GM19023 (cell line): ENCODE measurements around the gene SPDYC.

Experiments
- ATAC-seq: cut with Tn5 transposase; IDR thresholded peaks from one replicate; pipeline ENCODE4 v1.9.1; 2021; ENCODE audit warnings: mild to moderate bottlenecking, moderate library complexity; ENCODE audit not compliant: unreplicated experiment

Gene SPDYC

GRCh38 chr11:65204646-65205601 lies 34.9 kb downstream of the SPDYC start:
- ATAC-seq, result no peak

GRCh38 chr11:65205602-65205967 lies 35.6 kb downstream of the SPDYC start:
- no peak for ATAC-seq

- no peak for ATAC-seq
Observed at GRCh38 chr11:65206441-65206841, 36.4 kb downstream of the SPDYC start.

- ATAC-seq, result no peak
Observed at GRCh38 chr11:65206901-65207300, 36.9 kb downstream of the SPDYC start.

- no peak for ATAC-seq
Observed at GRCh38 chr11:65207918-65208784, 38.1 kb downstream of the SPDYC start.

GRCh38 chr11:65208785-65209710 lies 39.0 kb downstream of the SPDYC start:
- ATAC-seq, result no peak

- no peak for ATAC-seq
Observed at GRCh38 chr11:65209711-65210360, 39.8 kb downstream of the SPDYC start.

GRCh38 chr11:65210361-65210731 lies 40.3 kb downstream of the SPDYC start:
- no peak for ATAC-seq

GRCh38 chr11:65210748-65211147 lies 40.7 kb downstream of the SPDYC start:
- ATAC-seq, result no peak

GRCh38 chr11:65211293-65212105 lies 41.5 kb downstream of the SPDYC start:
- no peak for ATAC-seq

- ATAC-seq, result no peak
Observed at GRCh38 chr11:65212226-65212801, 42.3 kb downstream of the SPDYC start.

GRCh38 chr11:65213322-65214211 lies 43.5 kb downstream of the SPDYC start:
- ATAC-seq, result no peak

- ATAC-seq, result no peak
Observed at GRCh38 chr11:65214212-65214845, 44.3 kb downstream of the SPDYC start.

GRCh38 chr11:65215441-65216076 lies 45.5 kb downstream of the SPDYC start:
- ATAC-seq, result no peak

GRCh38 chr11:65216830-65217229 lies 46.8 kb downstream of the SPDYC start:
- ATAC-seq, result no peak

- no peak for ATAC-seq
Observed at GRCh38 chr11:65217441-65218423, 47.7 kb downstream of the SPDYC start.
